ENCODE data around the gene RUNX1.

- TF ChIP-seq POLR2A (IDR thresholded peaks at IDR 0.05; ENCODE audit: low read length) (no peak), GATA1 (IDR thresholded peaks at IDR 0.05; ENCODE audit: low read depth, low read length) (no peak)
These were observed 1.5 kb upstream of the RUNX1 start for GRCh38 chr21:35050348-35051286.

All from erythroblast (primary cell).